PFSK-1 (cell line): ENCODE measurements around the gene GALNT4.

ENCODE experiments used
- FOXP2 ChIP-seq: optimal IDR thresholded peaks from 2 replicates; pipeline ENCODE3; 2011; ENCODE audit warnings: borderline replicate concordance, control low read depth, inconsistent platforms; ENCODE audit not compliant: insufficient read depth; ENCODE audit errors: extremely low read length, extremely low read depth
- POLR2AphosphoS5 ChIP-seq: IDR thresholded peaks from 2 replicates; pipeline ENCODE4 v1.6.1; 2012; ENCODE audit warnings: low read depth, mild to moderate bottlenecking, control low read depth, low read length, moderate library complexity

DNA sequence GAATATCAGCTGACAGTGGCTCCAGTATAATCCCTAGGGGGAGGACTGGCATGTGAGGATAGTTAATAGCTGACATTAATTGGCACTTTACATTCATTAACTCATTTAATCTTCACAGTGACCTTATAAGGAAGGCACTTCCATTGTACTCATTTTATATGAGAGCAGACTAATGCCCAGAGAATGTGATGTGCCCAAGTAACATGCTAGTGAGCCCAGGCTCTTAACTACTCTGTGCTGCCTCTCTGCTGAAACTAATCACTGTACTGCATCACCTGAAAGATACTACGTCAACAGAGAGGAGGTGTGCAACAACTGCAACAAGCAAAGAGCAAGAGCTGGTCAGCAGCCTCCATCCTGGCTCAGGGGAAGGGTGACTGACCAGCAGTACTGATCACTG is 40.1 kb downstream of the GALNT4 start:
- TF ChIP-seq POLR2AphosphoS5 = no peak
- TF ChIP-seq FOXP2 = no peak
